HG03066 (cell line): ENCODE results near the gene RPS27L.

Source experiments
- ATAC-seq: cut with Tn5 transposase; IDR thresholded peaks from one replicate; pipeline ENCODE4 v1.9.1; 2021; ENCODE audit warnings: low read depth; ENCODE audit not compliant: unreplicated experiment

The RPS27L gene

DNA sequence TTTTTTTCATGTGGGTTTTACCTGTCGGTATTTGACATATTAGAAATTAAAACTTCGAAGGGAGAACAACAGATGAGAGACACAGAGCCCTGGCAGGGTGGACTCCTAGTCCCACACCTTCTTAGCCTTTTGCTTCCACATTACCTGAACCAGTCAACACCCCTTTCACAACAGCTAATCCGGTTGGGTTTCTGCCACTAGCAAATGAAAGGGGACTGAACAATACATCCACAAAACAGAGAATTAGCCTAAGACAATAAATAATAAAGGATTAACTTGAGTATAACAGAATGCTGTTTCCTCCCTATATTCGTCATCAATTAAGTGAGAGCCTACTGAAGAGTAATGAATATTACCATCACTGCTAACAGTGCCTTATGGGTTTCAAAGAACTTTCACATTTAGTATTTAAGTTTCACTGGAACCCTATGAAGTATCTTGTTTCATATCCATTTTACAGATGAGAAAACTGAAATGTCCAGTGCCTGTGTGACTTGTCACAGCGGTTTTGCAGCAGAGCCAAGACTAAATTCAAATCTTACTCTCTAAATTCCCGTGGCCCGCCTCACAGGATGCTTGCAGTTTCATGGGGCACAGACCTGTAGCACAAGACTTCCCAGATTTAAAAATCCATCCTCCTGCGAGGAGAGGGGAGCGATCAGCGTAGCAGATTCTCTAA is 31.1 kb upstream of the RPS27L start:
- ATAC-seq = no peak

DNA sequence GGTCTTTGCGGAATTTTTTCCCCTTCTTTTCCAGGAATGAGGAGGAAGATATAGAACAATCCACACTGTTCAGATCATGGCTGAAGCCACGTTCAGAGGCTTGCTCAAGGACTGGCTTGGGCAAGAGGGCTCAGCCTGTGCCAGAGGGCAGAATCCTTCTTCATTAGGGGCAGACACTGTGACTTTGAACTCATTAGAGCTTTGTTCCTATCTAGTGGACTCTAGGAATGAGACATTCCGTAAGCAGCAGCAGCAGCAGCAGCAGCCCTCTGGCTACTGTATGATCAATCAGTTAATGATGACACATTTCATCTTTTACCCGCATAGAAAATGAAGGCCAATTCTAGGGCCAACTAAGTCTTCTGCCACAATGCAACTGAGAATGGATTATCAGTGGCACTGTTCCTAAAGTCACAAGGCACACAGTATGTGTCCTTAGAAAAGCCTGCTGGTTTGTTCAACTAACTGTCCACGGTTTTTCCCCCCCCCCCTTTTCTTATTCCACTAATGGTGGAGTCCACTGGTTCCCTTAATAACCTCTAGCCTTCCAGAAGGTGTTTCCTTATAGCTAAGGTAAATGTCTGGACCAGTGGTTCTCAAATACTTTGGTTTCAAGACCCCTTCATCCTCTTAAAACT is 30.4 kb upstream of the RPS27L start:
- ATAC-seq = no peak

DNA sequence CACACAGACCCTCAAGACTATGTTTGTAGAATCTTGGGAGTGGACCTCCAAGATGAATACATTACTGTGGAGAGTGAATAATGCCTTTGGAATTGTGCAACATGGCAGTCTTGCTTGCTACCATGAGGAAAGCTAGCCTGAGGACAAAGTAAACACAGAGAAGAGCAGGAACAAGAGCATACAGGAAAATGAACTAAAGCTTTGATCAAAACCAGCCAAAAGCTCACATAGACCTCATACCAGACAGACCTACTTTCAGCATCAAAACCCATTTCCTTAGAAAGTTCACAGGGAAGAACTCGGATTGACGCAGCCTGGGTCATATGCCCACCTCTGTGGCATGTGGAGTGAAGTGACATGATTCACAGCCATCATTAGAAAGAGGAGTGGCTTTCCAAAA is 28.8 kb upstream of the RPS27L start:
- ATAC-seq = no peak

DNA sequence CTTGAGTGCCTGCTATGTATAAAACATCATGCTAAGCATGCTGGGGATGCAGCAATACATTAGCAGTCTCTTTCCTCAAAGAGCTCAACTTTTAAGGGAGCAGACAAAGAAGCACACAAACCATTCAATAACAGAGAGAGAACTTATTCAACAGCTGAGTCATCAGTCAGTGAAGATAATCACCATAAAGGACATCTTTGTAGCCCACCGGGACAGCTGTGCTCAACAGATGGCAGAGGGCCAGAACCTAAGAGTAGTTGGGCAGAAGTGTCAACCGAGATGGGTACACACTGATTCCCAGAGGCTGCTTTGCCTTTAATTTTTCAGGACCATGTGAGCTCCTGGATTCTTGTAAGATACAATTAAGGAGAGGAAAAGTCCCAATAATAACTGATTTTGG is 27.9 kb upstream of the RPS27L start:
- no peak for ATAC-seq

DNA sequence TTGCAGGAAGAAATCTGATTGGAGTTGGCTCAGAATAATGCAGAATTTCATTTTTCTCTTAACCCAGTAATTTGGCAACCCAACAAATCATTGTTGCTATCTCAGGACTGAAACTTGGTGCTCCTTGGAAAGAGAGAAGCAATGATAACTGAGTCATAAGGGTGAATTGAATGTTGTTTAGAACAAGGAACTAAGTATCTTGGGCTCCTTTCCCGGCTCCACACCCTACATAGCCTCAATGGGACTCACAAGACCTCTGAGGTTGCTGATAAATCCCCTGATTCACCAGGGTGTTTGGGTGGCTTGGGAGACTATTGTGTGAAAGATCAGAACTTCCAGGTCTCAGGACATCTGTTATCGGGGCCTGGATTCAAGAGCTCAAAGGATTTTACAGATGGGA is 24.4 kb upstream of the RPS27L start:
- no peak for ATAC-seq

DNA sequence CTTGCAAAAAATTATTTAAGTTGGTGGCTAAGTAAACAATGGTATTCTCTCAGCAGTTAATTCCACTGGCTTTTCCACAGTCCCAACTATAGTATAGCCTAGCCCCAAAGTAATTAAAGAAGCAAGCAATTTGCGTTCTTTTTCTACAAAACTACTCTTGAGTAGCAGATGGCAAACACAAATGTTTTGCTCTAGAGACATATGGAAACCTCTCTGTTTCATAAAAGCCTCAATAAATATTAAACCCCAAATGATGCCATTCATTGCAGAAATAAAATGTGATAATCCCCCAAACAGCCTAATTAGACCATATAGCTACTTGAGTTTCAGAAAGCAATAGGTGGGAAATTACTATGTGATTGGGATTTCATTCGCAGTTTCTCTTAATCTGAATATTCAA is 23.5 kb upstream of the RPS27L start:
- ATAC-seq = no peak

DNA sequence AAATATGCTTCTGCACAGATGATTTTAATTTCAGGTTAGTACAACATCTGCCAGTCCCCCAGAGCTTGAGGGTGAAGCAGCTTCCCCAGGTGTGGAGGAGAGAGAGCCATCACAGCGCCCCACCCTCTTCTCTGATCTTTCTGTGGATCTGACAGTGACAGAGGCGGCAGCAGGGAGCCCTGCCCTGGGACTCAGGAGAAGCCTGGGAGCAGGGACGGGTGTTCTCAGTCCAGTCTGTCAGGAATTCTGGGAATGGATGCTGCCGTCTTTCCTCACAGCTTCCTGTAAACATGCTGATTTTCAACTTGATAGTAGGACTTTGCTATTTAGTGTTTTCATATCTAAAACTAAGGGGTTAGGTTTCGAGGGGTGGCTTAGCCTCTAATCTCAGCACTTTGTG is 20.8 kb upstream of the RPS27L start:
- no peak for ATAC-seq

DNA sequence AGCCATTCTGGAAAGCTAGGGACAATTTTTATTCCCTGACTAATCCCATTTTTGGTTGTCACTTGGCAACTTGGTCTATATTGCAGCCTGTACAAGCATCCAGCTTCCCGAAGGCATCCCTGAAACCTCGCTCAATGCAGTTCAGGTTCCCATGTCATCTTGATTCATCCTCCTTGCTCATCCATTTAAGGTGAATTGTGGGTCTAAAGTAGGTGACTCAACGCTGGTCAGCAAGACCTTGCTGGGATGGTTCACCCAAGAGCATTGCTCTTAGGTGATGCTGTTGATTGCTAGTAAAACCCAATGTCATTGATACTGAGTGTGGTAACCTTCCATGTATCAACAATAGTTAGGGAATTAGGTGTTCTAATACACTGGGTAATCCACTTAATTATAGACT is 19.0 kb upstream of the RPS27L start:
- ATAC-seq = no peak

DNA sequence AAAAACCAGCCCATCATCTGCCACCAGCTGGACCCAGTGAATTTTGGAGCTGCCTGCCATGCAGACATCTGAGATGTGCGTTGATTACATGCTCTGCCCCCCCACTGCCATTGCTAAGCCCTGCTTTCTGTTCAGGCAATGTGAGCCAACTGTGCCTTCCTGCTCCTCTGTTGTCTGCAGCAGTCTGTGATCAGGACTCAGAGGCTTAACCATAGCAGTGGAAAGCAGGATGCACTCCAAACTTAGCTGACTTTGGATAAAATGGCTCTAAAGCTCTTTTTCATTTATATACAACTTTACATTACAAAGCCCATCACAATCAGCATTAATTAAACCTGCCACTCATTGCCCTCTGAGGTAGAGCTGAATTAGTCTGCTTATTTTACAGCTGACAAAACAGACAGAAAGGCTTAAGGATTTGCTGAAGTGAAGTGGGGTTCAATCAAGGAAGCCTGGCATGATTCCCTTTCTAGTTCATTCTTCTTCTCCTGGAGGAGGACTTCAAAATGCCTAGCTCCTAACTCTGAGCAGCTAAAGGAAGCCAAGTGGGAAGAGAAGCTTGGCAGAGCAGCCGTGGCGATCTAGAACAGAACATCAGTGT is 15.7 kb upstream of the RPS27L start:
- ATAC-seq = no peak

DNA sequence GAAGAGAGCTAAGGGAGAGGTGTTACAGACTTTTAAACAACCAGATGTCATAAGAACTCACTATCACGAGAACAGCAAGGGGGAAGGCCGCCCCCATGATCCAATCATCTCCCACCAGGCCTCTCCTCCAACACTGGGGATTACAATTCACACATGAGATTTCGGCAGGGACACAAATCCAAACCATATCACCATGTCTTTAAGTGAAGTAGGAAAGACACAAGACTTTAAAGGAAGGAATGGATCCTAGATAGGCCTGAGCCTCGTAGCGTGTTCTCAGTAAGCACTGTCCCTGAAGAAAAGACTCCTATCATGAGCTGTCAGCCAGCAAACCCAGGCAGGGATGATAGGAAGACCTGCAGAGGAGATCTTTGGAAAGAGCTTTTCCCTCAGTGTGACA is 15.1 kb upstream of the RPS27L start:
- no peak for ATAC-seq

DNA sequence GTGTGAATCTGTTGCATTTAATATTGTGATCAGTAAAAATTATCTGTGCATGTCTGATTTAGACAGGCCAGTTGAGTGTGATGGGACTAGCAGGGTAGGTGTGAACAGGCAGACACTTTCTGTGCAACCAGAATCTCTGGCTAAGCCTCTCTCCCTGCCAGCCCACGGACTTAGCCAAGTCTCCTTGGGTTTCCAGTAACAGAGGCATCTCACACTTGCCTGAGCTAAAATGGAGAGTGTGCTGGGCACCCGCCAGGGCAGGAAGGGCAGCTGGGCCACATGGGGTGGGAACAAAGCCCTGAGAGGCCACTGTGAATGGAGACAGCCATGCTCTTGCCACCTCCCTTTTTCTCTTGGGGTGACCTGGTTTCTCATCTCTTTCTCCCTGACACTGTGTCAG is 12.5 kb upstream of the RPS27L start:
- no peak for ATAC-seq

DNA sequence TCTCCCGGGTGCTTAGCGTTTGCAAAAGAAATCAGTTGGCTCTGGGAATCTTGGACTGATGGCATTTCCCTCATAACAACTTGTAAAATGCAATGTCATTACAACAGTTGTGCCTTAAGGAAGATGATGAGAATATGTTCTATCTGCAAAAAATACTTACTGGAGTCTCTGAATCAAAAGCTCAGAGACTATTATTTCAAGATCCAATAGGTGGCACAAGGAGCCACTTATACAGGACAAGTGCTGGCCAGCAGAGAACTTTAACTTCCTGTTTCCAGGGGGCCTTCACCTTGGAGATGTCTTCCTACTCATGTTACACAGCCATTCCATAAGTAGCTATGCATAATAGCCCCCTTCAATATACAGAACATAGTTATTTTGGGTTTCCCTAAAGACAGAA is 8.9 kb upstream of the RPS27L start:
- no peak for ATAC-seq

DNA sequence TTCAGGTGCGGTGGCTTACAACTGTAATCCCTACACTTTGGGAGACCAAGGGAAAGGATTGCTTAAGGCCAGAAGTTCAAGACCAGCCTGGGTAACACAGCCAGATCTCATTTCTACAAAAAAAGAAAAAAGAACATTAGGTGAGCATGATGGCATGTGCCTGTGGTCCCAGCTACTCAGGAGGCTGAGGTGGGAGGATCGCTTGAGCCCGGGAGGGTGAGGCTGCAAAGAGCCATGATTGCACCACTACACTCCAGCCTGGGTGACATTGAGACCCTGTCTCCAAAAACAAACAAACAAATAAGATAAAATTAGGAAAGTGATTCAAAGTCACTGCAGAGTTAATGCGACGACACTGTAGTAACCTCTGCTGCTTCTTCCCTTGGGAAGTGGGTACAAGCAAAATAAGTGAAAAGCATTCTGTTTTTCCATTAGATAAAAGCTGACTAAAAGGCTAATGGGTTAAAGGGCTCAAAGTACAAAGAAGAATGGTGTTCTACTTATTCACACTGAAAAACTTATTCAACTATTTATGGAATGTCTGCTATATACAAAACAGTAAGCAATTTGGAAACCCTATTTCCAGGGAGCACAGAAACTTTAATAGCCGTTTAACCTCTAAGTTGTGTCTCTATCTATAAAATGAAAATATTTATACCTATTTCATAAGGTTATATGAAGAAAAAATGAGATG is 8.0 kb upstream of the RPS27L start:
- no peak for ATAC-seq

DNA sequence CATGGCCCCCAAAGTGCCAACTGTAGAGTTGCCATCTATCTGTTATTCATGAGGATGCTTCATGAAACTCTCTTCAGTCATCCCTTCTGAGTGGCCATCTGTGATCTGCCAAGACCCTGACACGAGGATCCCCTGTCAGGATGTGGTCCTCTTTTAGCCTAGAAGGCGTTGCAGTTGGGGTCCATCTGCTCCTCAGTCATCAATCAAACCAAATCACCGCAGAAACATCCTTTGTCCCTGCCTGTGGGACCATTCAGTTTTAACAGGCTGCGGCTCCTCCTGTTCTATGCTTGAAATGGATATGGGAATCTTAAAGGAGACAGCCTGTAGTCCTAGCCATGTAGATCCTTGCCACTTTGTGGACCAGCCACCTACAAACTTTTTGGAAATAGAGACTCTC is 5.9 kb upstream of the RPS27L start:
- ATAC-seq = no peak

DNA sequence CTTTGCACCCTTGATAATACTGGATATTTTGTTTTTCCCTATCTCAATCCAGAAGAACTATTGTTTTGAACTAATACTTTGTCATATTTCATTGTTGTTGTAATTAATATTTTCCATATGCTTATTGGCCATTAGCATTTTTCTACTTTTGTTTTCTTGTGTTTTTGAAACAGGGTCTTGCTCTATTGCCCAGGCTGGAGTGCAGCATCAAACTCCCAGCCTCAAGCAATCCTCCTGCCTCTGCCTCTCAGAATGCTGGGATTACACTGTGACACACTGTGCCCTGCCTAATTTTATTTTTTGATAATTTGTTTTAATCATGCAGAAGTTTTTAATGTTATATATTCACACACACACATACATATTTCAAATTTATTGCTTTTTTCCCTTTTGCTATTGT is 3.4 kb upstream of the RPS27L start:
- no peak for ATAC-seq

DNA sequence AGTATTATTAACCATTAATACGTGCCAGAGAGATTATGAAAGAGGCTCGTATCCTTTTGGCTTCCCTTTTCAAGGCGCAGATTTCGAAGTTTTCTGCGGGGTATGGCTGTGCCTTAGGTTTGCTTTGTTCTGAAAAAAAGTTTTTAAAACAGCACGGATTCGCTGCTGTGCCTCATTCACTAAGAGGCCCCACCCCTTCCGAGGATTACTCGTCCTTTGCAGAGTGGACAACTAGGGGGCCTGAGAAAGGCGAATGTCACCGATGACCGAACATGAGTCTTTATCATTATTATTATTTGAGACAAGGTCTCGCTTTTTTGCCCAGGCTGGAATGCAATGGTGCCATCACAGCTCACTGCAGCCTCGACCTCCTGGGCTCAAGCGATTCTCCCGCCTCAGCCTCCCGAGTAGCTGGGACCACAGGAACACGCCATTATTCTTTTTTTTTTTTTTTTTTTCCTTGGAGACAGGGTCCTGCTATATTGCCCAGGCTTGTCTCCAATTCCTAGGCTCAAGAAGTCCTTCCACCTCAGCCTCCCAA is 684 bp upstream of the RPS27L start:
- ATAC-seq = peak; percentile 16

DNA sequence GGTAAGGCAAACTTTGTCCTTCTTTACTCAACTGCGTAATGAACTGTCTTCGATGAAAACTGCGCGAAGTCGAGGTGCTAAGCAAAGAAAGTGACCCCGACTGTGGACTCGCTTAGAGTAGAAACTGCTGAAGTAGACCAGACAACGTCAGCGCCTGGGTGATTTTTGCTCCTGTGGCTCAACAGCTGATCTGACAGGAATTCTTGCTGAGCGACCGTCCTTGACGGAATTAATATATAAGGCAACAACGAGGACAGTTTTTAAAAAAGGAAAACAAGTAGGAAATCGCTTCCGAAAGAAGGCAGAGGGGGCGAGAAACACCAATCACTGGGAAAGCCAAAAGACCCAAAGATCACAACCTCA is 541 bp downstream of the RPS27L start:
- ATAC-seq = no peak

DNA sequence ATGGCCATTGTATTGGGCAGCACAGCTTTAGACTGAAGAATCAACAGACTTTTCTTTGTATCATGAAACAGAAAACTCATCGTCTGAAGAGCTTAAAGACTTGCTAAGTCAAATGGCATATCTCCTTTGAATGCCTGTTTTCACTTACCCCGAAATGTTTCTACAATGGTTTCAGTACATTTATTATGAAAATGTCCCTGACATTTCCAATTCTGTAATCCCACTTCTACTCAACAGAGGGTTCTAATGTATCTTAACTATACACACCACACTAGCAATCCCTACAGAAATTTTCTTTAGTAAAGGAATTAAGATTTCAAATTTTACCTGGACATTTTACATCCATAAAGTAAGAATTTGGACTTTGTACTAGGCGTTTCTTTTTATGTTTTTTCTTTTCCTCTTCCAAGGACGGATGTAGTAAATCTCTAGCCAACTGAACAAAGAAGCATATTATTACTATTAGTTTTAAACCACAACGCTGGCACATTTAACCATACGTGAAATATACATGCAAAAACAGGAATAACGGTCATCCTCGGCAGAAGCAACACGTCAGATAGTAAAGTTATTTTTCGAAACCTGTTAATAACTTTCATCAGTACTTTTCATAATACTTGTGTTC is 1.1 kb downstream of the RPS27L start:
- no peak for ATAC-seq

DNA sequence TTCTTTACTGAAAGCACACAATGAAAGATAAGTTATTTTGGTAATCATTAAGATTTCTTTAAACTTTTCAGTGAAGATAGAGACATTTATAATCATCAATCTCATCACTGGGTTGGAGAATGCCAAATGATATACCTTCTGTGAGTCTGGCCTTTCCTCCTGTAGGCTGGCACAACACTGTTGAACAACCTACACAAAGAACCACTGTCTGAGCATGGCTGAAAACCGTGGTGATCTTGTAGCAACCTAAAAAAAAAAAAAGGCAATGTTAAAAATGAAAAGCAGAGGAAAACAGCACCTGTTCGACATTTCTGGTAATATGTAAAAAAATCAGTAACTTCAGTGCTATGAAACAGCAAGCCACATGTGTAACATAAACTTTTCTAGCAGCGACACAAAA is 1.8 kb downstream of the RPS27L start:
- ATAC-seq = no peak

DNA sequence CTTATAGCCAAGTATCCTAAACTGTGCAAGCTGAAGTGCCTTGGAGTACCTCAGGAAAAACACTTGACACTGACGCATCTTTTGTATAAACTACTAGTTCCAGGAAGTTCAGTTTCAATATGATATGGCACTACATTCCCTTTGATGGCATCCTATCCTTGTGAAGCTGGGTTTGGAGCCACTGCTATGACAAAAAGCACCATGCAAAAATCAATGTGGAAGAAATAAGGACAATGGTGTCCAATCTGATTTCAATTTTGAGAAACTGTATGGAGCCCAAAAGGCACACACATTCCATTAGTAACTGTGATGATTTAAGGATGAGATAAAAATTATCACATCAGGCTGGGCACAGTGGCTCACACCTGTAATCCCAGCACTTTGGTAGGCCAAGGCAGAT is 5.6 kb downstream of the RPS27L start:
- no peak for ATAC-seq

DNA sequence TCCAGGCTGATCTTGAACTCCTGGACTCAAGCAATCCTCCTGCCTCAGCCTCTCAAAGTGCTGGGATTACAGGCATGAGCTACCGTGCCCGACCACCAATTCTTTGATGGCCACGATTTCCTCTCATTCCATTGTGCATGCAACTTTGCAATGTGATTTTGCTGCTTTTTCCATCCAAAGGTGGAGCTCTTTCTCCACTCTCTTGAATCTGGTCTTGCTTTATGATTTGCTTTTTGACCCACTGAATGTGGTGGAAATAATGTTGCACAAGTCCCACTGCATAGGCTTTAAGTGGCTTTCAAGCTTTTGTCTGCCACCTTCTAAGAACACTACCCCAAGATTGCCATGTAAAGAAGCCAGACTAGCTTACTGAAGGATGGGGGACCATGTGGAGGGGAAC is 10.6 kb downstream of the RPS27L start:
- ATAC-seq = no peak
